Measurements from ENCODE around the gene ARHGAP42. TPM values are rescaled to one million over a fixed set of nuclear protein-coding genes. Genes with fewer than 3 reads are reported as not detected.

ARHGAP42 gene
- total and polyA plus RNA-seq, 2 of the 13 experiments (the other 11 are each of a cell fraction or from before 2014, with no cell fraction given): 2.5 to 4.3 TPM

DNA sequence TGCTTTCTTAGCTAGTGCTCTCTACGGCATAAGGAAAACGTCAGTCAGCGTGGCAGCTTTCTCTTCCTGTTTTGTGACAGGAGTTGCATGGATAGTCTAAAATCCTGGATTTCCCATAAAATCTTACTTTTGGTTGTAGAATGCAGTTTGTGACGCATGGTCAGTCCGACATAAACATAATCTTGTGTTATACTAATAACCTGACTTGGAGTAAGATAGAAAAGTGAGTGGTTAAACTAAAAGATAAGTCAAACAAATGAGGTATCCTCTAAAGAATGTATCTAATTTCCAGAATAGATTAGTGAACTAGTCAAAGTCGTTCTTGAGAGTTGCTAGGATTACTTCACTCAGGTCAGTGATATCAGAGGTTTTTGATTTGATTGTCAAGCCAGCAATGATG lies 285.0 kb downstream of the ARHGAP42 start:
- Histone ChIP-seq H3K4me2 (ENCODE audit: low read depth, low read length) (no peak overlapping the region), H4K20me1 (ENCODE audit: insufficient read depth, low read length) (no peaks in the 10 kb centered on the region), H3K4me3 (replicated peaks in 1 of 3; ENCODE audit: insufficient read depth in 1 of 3, low read depth in 2 of 3, low read length in 3 of 3) (no peak overlapping the region), H3K27me3 (ENCODE audit: control insufficient read depth in 1 of 2, insufficient read depth in 2 of 2, low read length in 2 of 2) (no peaks in the 10 kb centered on the region), H3K9me3 (ENCODE audit: low read length) (no peaks in the 10 kb centered on the region), H3K36me3 (replicated peaks in 1 of 2; ENCODE audit: control insufficient read depth in 1 of 2, insufficient read depth in 2 of 2, low read length in 2 of 2) (0 out of 5 replicates have a peak, but pooled peaks cover 0 to 2% of the 10 kb centered on the region in 2 experiments), H3K79me2 (ENCODE audit: insufficient read depth, low read length) (no peaks in the 10 kb centered on the region), H2AFZ (ENCODE audit: low read length) (no peak overlapping the region), H3K27ac (ENCODE audit: extremely low read length, insufficient read depth, low read length) (no peak overlapping the region), H3K4me1 (ENCODE audit: insufficient read depth, low read length) (no peaks in the 10 kb centered on the region), H3K9ac (ENCODE audit: insufficient read depth, low read depth, low read length) (no peak overlapping the region)
- CTCF ChIA-PET (ENCODE audit: low intra/inter-chr PET ratio, low total read pairs): no interaction called here
- TF ChIP-seq MATR3 (CRISPR knock-in tag; IDR thresholded peaks at IDR 0.05): no peak
- no peak for TF ChIP-seq HMGA1 (CRISPR knock-in tag; conservative IDR thresholded peaks at IDR 0.05)
- TF ChIP-seq ZFP36L1 (CRISPR knock-in tag; IDR thresholded peaks at IDR 0.05): no peak
- no peak for TF ChIP-seq ZBTB7A (CRISPR knock-in tag; IDR thresholded peaks at IDR 0.05)
- TF ChIP-seq, protein P1, sequence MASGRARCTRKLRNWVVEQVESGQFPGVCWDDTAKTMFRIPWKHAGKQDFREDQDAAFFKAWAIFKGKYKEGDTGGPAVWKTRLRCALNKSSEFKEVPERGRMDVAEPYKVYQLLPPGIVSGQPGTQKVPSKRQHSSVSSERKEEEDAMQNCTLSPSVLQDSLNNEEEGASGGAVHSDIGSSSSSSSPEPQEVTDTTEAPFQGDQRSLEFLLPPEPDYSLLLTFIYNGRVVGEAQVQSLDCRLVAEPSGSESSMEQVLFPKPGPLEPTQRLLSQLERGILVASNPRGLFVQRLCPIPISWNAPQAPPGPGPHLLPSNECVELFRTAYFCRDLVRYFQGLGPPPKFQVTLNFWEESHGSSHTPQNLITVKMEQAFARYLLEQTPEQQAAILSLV (CRISPR knock-in tag; IDR thresholded peaks at IDR 0.05; ENCODE audit: borderline replicate concordance): no peak
- TF ChIP-seq ZNF709 (CRISPR knock-in tag; IDR thresholded peaks at IDR 0.05): no peak
- no peak for TF ChIP-seq NCOR1 (IDR thresholded peaks at IDR 0.05; ENCODE audit: borderline replicate concordance, low read length)
- TF ChIP-seq ZNF569 (CRISPR knock-in tag; IDR thresholded peaks at IDR 0.05; ENCODE audit: borderline replicate concordance): no peak
- POLR2A ChIA-PET: no interaction called here
- DNase-seq (ENCODE audit: low spot score): no peak
- no peak for FAIRE-seq
- ATAC-seq: no peak
- intact Hi-C loops (cut with micrococcal nuclease; ENCODE audit: unreplicated experiment) (no loop called here), in situ Hi-C loops (cut with HindIII; ENCODE audit: extremely low pct_ligation_motif_present, low pct_unique_long_range_greater_than_20kb) (no loop called here)
- 59% methylated on average over 6 of the region's 6 CpGs for WGBS (ENCODE audit: low lambda C conversion rate)
- no TSS peak for BruUV-seq (replicated peaks)

- Histone ChIP-seq H3K9me3 (ENCODE audit: low read length) (no peaks in the 10 kb centered on the region), H3K27ac (ENCODE audit: extremely low read length, insufficient read depth, low read length) (no peak overlapping the region), H3K36me3 (replicated peaks in 1 of 2; ENCODE audit: control insufficient read depth in 1 of 2, insufficient read depth in 2 of 2, low read length in 2 of 2) (0 out of 5 replicates have a peak, but pooled peaks cover 0 to 2% of the 10 kb centered on the region in 2 experiments), H3K9ac (ENCODE audit: insufficient read depth, low read depth, low read length) (no peak overlapping the region), H2AFZ (ENCODE audit: low read length) (no peak overlapping the region), H3K79me2 (ENCODE audit: insufficient read depth, low read length) (no peaks in the 10 kb centered on the region), H3K4me3 (replicated peaks in 1 of 3; ENCODE audit: insufficient read depth in 1 of 3, low read depth in 2 of 3, low read length in 3 of 3) (no peak overlapping the region), H4K20me1 (ENCODE audit: insufficient read depth, low read length) (no peaks in the 10 kb centered on the region), H3K4me2 (ENCODE audit: low read depth, low read length) (no peak overlapping the region), H3K27me3 (ENCODE audit: control insufficient read depth in 1 of 2, insufficient read depth in 2 of 2, low read length in 2 of 2) (no peaks in the 10 kb centered on the region), H3K4me1 (ENCODE audit: insufficient read depth, low read length) (no peaks in the 10 kb centered on the region)
- intact Hi-C loops (cut with micrococcal nuclease; ENCODE audit: unreplicated experiment) (no loop called here), in situ Hi-C loops (cut with HindIII; ENCODE audit: extremely low pct_ligation_motif_present, low pct_unique_long_range_greater_than_20kb) (no loop called here)
- CTCF ChIA-PET (ENCODE audit: low intra/inter-chr PET ratio, low total read pairs): no interaction called here
- FAIRE-seq: no peak
- no peak for DNase-seq (ENCODE audit: low spot score)
- WGBS (ENCODE audit: low lambda C conversion rate): 49% methylated on average over 2 of the region's 2 CpGs
- ATAC-seq: no peak
- POLR2A ChIA-PET: no interaction called here
- BruUV-seq (replicated peaks): no TSS peak
- TF ChIP-seq ZSCAN5A (CRISPR knock-in tag; IDR thresholded peaks at IDR 0.05; ENCODE audit: borderline replicate concordance) (no peak), ATF4 (CRISPR knock-in tag; IDR thresholded peaks at IDR 0.05) (no peak), SAP130 (CRISPR knock-in tag; IDR thresholded peaks at IDR 0.05; ENCODE audit: low read depth) (no peak), ERF (CRISPR knock-in tag; IDR thresholded peaks at IDR 0.05) (no peak), SNAPC5 (CRISPR knock-in tag; IDR thresholded peaks at IDR 0.05; ENCODE audit: borderline replicate concordance) (no peak)
- TF ChIP-seq, protein P2, sequence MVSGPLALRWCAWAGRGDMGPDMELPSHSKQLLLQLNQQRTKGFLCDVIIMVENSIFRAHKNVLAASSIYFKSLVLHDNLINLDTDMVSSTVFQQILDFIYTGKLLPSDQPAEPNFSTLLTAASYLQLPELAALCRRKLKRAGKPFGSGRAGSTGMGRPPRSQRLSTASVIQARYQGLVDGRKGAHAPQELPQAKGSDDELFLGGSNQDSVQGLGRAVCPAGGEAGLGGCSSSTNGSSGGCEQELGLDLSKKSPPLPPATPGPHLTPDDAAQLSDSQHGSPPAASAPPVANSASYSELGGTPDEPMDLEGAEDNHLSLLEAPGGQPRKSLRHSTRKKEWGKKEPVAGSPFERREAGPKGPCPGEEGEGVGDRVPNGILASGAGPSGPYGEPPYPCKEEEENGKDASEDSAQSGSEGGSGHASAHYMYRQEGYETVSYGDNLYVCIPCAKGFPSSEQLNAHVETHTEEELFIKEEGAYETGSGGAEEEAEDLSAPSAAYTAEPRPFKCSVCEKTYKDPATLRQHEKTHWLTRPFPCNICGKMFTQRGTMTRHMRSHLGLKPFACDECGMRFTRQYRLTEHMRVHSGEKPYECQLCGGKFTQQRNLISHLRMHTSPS (CRISPR knock-in tag; IDR thresholded peaks at IDR 0.05; ENCODE audit: low read depth): no peak
Measured at GRCh38 chr11:100978442-100978841, 291.4 kb downstream of the ARHGAP42 start.

All from HepG2 (cell line).